EH (cell line): Measurements from ENCODE around the gene ITGB1BP1.

Experiments used
- DNase-seq: peaks from one replicate; pipeline ENCODE4 v3.0.0-alpha.2; 2015; ENCODE audit warnings: low read depth

ITGB1BP1 gene

DNA sequence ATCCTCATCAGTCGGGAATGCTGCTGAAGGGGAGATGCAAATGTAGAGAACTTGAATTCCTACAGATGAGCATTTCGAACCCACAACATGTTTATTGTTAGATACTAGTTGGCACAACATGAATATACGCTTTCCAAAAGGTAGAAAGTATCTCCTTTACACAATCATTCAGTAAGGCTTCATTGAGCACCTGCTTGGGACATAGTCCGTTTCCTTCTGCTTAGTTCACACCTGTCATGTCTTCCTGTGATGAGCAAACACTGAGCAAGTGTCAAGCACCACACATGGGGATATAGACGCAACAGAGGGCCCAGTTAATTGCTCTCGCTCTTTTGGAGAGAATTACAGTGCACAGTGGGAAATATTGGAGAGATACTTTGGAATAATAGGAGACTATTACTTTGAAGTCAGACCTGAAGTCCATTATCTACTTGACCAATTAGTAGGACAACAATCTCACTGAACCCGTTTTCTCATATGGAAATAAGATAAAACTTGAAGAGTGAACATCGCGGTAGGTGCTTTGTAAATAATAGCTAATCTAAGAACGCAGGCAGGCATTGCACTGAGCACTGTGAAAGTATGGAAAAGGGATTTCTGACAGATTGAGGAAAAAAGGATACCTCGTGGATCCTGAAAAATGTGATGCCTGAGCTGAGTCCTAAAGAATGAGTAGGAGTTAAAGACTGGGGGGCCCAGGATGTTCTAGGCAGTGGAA is 1.3 kb upstream of the ITGB1BP1 start:
- no peak for DNase-seq

DNA sequence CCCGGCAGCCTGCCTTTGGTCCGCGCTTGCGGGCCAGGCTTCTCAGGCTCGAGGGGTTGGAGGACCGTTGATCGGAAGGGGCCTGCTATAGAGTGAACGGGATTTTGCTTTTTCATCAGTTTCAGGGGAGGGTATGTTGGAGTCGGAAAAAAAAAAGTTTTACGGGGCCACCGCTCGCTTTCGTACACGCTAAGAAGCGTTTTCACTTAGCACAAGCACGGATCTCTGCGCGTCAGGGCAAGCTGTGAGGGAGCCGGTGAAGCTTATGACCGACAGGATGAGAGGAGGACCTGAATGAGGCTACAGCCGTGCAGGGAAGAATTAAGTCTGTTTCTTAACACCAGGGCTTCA is 569 bp upstream of the ITGB1BP1 start:
- DNase-seq: peak; percentile 45

DNA sequence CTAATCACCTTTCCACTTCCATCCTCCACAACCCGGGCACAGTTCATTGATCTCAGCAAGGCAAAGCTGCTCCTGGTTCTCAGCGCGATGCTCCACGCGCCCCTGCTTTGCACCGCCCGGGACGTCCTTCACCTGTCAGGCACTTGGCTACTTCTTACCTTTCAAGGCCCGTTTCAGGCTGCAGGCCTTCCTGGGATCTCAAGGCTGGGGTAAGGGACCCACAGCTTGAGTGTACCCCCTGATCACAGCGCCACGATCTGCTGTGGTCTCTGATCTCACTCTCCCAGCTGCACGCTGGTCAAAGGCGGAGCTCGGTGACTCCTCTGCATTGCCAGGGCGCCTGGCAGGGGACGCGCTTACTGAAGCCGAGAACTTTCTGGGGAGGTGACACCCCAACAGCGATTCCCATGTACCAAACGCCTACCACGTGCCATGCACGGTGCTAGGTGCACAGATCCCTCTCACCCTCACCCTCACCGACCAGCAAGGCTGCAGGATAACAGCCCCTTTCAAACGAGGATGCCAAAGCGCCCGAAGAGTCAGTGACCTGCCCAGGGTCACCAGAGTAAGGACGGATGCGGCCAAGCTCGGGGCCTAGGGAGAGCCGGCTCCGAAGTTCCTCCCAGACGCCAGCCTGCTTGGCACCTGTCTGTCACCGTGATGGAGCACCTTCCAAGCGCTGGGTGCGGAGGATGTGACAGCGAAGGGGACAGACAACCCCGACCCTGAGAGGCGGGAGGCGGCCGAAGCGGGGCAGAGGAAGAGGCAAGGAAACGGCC is 818 bp downstream of the ITGB1BP1 start:
- peak; percentile 55 for DNase-seq

DNA sequence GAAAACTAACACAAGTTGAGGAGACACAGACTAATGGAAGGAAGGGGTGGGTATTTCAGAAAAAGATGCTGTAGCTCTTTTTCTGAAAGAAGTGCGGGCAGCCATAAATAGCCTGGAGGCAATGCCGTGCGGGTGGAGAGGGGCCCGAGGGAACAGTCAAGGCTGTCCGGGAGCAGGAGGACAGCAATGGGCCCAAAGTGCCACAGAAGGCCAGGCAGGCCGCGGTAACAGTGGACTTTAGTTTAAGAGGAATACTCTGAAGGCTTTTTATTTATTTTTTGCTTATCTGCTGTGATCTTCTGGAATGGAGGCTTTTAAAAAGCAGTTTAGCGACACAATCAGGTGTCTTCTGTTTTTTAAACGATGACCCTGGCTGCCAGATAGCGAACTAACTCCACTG is 2.8 kb downstream of the ITGB1BP1 start:
- DNase-seq: no peak

DNA sequence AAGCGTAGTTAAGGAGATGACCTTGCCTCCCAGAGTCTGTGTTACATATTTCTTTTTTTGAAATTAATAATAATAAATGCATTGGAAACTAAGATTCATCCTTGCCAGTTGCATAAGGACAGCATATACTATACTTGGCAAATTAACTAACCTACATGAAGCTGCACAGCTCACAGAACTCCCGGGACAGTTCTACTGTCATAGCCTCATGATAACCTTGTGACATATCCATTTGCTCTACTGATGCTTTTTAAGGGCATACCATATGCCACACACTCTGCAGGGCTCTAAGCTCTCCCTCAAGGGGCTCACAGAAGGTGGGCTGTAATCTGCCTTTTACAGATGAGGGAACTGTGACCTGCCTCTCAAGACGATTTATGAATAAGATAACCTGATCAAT is 3.8 kb downstream of the ITGB1BP1 start:
- no peak for DNase-seq

DNA sequence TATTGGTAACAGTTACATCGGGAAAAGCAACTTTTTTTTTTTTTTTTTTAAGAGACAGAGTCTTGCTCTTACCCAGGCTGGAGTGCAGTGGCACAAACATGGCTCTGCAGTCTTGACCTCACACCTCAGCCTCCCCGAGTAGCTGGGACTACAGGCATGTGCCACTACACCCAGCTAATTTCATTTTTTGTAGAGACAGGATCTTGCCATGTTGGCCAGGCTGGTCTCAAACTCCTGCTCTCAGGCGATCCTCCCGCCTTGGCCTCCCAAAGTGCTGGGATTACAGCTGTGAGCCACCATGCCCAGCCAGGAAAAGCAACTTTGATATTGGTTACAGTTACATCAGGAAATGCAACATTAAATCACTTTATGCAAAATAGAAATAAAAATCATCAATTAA is 4.6 kb downstream of the ITGB1BP1 start:
- DNase-seq: no peak

DNA sequence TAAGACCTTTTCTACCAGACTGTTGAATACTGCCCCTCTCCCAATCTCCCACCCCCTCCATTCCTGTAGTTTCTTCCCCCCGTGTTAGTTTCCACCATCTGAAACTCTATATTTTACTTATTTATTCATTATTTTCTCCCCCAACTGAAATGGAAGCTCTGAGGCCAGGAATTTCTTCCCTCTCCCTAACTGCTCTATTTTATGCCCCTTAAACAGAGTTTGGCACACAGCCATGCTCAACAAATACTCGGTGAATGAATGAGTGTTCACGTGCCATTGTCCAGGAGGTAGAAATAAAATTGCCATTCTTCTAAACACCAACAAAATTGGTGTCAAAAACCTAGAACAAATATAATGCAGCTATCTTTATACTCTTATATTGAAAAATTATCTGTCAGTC is 5.6 kb downstream of the ITGB1BP1 start:
- no peak for DNase-seq

DNA sequence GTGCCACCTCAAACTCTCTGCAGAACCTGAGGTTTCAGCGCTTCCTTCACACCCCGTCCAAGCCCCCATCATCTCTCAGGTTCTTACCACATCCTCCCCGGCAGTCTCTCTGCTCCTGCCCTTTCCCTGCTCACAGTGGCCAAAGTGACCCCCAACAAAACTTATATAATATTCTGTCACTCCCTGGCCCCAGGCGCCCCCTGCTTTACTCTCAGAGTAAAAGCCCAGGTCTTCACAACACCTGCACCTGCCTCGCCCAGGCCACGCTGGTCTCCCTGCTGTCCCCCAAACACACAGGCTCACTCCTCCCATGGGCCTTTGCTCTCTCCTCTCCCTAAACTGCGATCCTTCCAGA is 6.4 kb downstream of the ITGB1BP1 start:
- DNase-seq: no peak

DNA sequence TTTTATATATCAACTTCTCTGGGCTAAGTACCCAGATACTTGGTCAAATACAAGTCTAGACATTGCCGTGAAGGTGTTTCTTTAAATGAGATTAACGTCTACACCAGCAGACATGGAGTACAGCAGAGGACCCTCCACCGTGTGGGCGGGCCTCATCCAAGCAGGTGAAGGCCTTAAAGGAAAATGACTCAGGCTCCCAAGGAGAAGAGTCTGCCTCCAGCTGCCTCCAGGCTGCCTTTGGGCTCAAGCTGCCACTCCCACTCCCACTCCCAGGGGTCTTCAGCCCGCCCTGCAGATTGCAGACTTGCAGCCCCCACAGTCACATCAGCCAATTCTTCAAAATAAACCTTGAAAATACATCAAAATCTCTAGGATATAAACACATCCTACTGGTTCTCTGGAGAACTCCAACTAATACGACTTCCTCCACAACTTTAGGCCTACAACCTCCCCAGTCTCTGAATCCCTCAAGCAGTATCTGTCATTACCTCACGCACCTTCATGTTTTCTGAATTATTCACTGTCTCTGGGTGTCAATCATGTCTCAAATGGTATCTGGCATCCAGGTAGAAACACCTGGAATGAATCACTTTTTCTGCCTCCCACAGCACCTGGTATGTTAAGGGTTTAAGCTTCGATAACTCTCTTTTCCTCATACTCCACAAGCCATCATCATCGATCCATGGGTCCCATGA is 6.9 kb downstream of the ITGB1BP1 start:
- no peak for DNase-seq

DNA sequence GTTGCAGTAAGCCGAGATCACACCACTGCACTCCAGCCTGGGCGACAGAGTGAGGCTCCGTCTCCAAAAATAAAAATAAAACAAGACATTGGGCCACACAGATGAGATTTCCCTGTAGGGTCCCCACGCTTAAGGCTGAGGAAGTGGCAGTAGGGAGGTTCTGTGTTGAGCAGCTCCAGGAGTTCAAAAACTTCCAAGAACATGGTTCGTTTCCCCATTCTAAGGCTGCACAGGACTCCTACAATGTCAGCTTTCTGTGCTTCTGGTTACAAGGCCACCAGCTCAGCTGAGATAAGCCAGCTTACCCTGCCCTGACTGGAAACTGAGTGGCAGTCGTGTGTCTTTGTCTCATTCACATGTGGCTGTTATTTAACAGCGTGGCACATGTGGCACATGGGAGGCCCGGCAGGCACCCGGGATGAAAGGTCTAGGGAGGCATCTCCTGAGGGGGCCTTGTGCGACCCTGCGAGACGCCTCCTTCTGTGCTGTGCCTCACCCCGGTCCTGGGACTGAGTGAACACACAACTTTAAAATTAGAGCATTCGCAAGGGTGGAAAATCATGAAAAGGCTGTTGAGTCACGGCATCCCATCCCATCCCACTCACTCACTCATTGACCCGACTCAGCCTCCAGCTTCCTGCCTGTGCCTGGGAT is 7.7 kb downstream of the ITGB1BP1 start:
- no peak for DNase-seq

DNA sequence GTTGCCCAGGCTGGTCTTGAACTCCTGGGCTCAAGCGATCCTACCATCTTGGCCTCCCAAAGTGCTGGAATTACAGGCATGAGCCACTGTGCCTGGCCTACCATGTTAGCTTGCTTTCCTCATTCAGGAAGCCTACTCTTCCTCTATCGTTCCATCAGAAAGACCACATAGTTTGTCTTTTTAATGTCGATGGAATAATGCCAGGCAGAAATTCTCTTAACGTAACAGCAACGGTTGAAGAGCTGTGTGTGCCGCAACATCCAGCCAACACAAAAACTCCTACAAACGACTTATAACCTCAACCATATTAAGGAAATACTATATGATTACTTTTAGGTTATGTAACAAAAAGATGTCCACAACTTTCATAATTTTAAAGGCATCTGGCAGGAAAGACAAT is 10.5 kb downstream of the ITGB1BP1 start:
- no peak for DNase-seq

DNA sequence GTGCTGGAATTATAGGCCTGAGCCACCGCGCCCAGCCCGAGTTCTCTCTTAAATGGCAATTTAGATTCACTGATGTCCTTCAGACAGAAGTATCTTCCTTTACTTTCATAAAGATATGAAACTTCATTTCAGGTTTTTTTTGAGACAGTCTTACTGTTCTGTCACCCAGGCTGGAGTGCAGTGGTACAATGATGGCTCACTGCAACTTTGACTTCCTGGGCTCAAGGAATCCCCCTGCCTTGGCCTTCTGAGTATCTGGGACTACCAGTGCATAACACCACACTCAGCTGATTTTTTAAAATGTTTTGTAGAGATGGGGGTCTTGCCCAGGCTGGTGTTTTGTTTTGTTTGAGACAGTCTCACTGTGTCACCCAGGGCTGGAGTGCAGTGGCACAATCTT is 13.2 kb downstream of the ITGB1BP1 start:
- DNase-seq: no peak

DNA sequence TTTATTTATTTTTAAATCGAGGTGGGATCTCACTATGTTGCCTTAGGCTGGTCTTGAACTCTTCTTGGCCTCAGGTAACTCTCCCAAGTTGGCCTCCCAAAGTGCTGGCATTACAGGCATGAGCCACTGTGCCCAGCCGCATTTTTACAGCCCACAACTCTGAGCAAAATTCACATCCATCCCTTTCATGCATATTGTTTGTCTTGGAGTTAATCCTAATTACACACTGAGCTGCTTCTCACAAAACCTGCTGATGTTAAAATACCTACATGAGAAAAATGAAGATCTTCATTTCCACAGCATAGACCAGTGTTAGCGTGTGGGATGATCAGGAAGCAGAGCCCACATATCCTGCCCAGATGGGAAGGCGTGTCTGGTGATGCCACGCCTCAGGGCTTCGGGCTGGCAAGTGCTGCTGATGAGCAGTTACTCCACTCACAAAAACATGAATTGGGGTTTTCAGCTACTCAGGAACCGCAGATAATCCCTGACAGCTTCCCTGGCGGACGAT is 14.6 kb downstream of the ITGB1BP1 start:
- peak; percentile 41 for DNase-seq

DNA sequence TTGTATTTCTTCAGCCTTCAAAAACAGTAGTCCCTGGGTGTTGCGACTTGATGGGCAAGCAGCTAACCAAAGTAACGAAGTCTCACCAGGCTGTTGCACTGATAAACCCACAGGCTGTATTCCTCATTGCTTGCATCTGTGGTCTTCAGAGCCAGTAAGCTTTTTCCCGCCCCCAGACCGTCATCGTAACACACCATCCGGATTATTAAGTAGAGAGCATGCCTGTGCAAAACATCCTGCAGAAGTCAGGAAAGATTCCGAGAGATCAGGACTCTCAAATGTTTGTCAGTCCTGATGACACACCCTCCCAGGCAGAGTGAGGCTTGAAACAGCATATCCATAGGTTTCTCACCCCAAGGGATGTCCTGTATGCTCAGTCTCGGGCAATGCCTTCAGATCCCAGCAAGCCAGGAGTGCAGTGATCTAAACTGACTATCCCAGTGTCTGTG is 15.9 kb downstream of the ITGB1BP1 start:
- no peak for DNase-seq

DNA sequence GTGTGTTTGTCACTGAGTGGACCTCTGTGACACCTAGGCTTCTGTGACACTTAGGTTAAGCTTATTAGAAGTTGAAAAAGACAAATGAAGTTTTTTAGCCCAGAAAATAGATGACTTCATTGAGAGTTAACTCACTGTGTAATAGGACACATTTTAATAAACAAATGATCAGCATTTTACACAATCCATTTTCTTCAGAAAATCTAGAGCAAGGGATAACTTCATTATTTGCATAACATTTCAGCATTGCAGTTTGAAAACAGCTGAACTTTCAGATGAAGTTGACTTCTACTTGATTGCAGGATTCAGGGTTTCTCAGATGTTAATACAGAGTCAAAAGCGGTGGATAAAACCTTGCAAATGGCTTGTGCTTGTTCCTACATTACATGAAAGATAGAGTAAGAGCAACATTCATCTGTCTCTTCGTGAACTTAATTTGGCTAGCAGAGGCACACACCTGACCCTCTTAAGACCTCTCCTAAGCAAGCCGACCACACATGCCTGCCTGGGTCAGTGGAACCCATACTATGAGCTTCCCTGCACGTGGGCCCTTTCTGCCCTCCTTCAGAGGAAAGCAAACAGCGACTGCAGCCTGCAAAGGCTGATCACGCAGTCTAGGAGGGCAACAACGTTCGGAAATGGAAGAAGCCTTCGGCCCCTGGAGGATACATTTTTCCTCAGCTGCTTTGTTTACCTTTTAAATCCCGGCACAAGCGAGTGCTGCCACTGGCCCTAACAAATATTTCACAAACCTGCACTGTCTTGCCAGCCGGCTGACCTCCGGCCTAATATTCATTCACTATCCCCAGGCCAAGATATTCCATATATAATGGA is 16.6 kb downstream of the ITGB1BP1 start:
- no peak for DNase-seq

DNA sequence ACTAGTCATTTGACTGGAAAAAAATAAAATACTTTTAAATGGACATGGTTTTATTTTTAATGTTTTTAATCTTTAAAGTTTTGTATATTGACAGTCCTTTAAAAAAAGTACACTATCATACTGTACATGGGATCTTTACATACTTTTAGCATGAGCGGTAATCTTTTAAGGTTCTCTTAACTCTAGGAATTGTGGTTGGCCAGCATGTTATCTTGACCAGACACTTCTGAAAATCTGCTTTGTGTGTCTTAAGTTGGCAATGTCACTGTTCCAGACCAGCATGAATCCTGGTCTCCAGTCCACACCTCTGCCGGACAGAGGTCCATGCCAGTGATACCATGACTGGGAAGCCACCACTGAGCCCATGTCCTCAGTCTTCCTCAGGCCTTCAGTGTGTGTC is 17.7 kb downstream of the ITGB1BP1 start:
- peak; percentile 62 for DNase-seq

DNA sequence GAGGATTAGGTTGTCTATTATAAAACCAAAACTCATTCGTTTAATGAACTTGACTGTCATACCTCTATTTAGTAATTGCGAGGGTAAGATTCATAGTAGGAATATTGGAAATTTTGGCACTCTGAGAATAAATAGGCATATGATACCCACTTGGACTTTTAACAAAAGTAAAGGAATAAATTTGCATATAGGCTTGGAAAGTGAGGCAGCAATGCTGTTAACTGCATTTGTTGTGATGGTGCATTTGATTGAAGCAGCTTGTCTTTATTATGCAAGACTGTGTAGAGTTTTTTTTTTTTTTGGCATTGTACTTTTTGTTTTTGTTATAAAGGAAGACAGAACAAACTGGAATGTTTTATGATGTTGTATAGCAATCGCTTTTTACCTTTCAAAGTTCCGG is 18.9 kb downstream of the ITGB1BP1 start:
- DNase-seq: no peak

DNA sequence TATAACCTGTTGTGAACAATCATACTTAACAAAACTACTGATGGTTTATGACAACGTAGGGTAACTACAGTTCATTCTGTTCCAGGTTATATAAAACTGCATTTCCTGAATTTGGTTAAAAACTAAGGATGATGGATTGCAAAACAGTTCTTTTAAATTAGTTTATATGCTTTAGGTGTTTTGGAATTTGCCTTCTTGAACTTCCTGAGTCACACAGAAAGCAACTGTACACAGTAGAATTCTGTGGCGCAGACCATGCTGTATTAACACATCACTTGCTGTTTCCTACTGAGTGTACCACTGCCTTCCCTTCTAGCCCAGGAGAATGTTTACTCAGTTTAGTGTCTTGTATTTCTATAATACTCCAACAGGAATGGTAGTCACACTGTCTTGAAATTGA is 19.4 kb downstream of the ITGB1BP1 start:
- peak; percentile 68 for DNase-seq

DNA sequence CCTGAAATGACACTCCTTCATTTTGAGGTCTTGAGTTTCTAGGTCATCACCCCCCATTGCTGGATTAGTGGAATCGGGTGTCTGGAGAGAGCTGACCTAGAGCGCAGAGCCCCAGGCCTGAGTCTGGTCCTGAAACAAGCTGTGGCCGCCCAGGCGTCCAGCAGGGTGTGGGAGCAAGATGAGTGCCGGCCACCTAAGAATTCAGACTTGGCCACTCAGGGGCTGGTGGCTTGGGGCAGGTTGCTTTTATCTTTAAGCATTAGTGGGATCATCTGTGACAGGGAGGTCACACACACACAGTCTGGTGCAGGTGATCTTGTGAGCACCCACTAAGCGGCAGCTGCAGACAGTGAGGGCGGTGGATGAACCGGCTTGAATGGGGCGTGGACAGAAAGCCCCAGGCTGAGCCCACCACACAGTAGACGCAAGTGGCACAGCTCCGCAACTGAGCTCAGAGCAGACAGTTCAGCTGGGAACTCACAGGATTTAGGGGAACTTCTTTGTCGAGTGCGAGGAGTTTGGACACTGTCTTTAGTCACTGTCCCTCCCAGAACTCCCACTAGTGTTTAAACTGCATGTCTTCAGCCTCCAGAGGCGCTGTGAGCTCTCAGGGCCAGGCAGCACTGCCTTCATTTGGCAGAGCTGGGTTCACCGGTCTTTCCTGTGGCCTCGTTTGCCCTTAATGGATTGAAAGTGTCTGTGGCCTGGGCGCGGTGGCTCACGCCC is 21.5 kb downstream of the ITGB1BP1 start:
- no peak for DNase-seq

DNA sequence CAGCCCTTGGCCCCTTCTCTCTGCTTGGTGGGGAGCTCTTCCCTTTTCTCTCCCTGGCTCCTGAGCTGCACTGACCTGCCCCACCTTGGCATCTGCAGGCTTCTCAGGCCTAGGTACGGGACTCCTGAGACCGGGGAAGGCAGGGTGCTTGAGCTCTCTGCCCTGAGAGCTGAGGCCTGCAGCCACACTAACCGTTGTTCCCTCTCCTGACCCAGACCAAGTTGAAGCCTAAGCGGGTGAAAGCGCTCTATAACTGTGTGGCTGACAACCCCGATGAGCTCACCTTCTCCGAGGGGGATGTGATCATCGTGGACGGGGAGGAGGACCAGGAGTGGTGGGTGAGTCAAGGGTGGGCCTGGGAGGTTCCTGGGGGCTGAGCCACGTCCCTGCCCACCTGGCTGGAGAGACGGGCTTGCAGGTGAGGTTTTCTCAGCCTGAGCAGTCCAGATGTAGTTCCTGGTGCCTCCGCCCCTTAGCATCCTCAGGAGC is 22.2 kb downstream of the ITGB1BP1 start:
- no peak for DNase-seq
